ENCODE data around the gene GPC5.
"Not testable (repeated sequence)": the region's sequence is repeated elsewhere in the genome, so short reads cannot be mapped to it uniquely, and the experiment has no call there.

The GPC5 gene

DNA sequence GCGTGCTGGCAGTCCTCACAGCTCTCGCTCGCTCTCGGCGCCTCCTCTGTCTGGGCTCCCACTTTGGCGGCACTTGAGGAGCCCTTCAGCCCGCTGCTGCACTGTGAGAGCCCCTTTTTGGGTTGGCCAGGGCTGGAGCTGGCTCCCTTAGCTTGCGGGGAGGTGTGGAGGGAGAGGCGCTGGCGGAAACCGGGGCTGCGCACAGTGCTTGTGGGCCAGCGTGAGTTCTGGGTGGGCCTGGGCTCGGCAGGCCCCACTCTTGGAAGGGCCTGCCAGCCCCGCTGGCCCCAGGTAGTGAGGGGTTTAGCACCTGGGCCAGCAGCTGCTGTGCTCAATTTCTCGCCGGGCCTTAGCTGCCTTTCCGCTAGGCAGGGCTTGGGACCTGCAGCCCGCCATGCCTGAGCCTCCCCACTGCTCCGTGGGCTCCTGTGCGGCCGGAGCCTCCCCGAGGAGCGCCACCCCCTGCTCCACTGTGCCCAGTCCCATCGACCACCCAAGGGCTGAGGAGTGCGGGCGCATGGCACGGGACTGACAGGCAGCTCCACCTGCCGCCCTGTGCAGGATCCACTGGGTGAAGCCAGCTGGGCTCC, 892.4 kb downstream of the GPC5 start:
- not testable (repeated sequence) for H3K27me3 ChIP-seq (replicated peaks; ENCODE audit: control insufficient read depth, insufficient read depth, low read length); H3K9me3 ChIP-seq (ENCODE audit: control insufficient read depth, low read length); H3K4me3 ChIP-seq (ENCODE audit: low read length); DNase-seq (ENCODE audit: low read depth); H3K4me1 ChIP-seq (ENCODE audit: control insufficient read depth, insufficient read depth, low read length); H3K9ac ChIP-seq (ENCODE audit: low read length); H3K36me3 ChIP-seq (ENCODE audit: control insufficient read depth, insufficient read depth, low read length, severe bottlenecking)

DNA sequence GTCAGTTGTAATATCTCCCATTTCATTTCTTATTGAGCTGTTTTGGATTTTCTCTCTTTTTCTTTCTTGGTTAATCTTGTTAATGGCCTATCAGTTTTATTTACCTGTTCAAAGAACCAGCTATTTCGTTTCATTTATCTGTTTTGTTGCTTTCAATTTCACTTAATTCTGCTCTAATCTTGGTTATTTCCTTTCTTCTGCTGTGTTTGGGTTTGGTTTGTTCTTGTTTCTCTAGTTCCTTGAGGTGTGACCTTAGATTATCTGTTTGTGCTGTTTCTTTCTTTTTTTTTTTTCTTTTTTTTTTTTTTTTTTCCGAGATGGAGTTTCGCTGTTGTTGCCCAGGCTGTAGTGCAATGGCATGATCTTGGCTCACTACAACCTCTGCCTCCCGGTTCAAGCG, 896.1 kb downstream of the GPC5 start:
- H3K9ac ChIP-seq (ENCODE audit: low read length); H3K27me3 ChIP-seq (replicated peaks; ENCODE audit: control insufficient read depth, insufficient read depth, low read length); DNase-seq (ENCODE audit: low read depth); H3K9me3 ChIP-seq (ENCODE audit: control insufficient read depth, low read length); H3K36me3 ChIP-seq (ENCODE audit: control insufficient read depth, insufficient read depth, low read length, severe bottlenecking); H3K4me3 ChIP-seq (ENCODE audit: low read length); H3K4me1 ChIP-seq (ENCODE audit: control insufficient read depth, insufficient read depth, low read length): not testable (repeated sequence)

GRCh38 chr13:92296154-92296671, 897.8 kb downstream of the GPC5 start:
- H3K4me3 ChIP-seq (ENCODE audit: low read length); H3K36me3 ChIP-seq (ENCODE audit: control insufficient read depth, insufficient read depth, low read length, severe bottlenecking); H3K9me3 ChIP-seq (ENCODE audit: control insufficient read depth, low read length); H3K9ac ChIP-seq (ENCODE audit: low read length); DNase-seq (ENCODE audit: low read depth); H3K4me1 ChIP-seq (ENCODE audit: control insufficient read depth, insufficient read depth, low read length); H3K27me3 ChIP-seq (replicated peaks; ENCODE audit: control insufficient read depth, insufficient read depth, low read length): not testable (repeated sequence)

- Histone ChIP-seq H3K36me3 (ENCODE audit: control insufficient read depth, insufficient read depth, low read length, severe bottlenecking) (no peaks in the 10 kb centered on the region), H3K9ac (ENCODE audit: low read length) (no peak overlapping the region), H3K4me3 (ENCODE audit: low read length) (no peak overlapping the region), H3K27me3 (replicated peaks; ENCODE audit: control insufficient read depth, insufficient read depth, low read length) (no peaks in the 10 kb centered on the region), H3K9me3 (ENCODE audit: control insufficient read depth, low read length) (no peaks in the 10 kb centered on the region), H3K4me1 (ENCODE audit: control insufficient read depth, insufficient read depth, low read length) (peaks cover 3% of the 10 kb centered on the region)
- DNase-seq (ENCODE audit: low read depth), result no peak
Measured at GRCh38 chr13:92297971-92298942, 899.8 kb downstream of the GPC5 start.

DNA sequence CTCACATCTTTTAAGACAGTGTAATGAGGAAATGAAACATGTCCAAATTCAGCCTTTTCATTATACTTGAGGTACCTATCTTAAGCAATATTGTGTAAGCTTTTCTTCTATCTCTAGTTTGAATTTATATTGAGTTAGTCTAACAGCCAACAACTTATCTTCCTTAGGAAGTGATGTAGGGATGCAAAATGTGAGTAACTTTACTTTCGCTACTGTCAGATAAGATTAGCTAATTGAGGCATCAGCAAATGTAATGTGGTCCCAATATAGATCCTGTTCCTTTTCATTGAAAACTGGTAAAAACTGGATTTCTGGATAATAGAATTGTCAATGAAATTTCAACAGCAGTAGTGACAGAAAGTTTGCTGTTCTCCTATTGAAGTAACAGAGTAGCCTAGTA, 902.2 kb downstream of the GPC5 start:
- Histone ChIP-seq H3K36me3 (ENCODE audit: control insufficient read depth, insufficient read depth, low read length, severe bottlenecking) (no peaks in the 10 kb centered on the region), H3K4me3 (ENCODE audit: low read length) (no peak overlapping the region), H3K9me3 (ENCODE audit: control insufficient read depth, low read length) (no peaks in the 10 kb centered on the region), H3K4me1 (ENCODE audit: control insufficient read depth, insufficient read depth, low read length) (peaks cover 4% of the 10 kb centered on the region), H3K9ac (ENCODE audit: low read length) (no peak overlapping the region), H3K27me3 (replicated peaks; ENCODE audit: control insufficient read depth, insufficient read depth, low read length) (no peaks in the 10 kb centered on the region)
- no peak for DNase-seq (ENCODE audit: low read depth)

DNA sequence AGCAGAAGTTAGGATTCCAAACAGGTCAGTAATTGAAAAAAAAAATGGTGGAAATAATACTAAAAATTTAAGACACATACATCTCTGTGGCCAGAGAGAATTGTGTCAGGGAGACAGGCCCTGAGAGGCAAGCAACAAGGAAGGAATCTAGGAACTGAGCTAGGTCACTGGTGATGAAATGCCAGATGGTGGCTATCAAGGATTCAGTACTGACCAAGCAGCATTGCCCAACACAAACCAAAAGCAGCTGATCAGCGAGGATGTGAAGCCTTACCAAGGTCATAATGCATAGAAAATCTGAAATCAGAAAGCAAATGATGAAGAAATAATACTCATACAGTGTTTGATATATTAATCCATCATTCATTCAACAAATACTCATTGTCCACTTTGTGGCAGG, 905.0 kb downstream of the GPC5 start:
- no peak overlapping the region for H3K9ac ChIP-seq (ENCODE audit: low read length)
- no peaks in the 10 kb centered on the region for H3K36me3 ChIP-seq (ENCODE audit: control insufficient read depth, insufficient read depth, low read length, severe bottlenecking)
- H3K4me1 ChIP-seq (ENCODE audit: control insufficient read depth, insufficient read depth, low read length), result peaks cover 4% of the 10 kb centered on the region
- no peaks in the 10 kb centered on the region for H3K9me3 ChIP-seq (ENCODE audit: control insufficient read depth, low read length)
- H3K4me3 ChIP-seq (ENCODE audit: low read length), result no peak overlapping the region
- no peaks in the 10 kb centered on the region for H3K27me3 ChIP-seq (replicated peaks; ENCODE audit: control insufficient read depth, insufficient read depth, low read length)
- no peak for DNase-seq (ENCODE audit: low read depth)

DNA sequence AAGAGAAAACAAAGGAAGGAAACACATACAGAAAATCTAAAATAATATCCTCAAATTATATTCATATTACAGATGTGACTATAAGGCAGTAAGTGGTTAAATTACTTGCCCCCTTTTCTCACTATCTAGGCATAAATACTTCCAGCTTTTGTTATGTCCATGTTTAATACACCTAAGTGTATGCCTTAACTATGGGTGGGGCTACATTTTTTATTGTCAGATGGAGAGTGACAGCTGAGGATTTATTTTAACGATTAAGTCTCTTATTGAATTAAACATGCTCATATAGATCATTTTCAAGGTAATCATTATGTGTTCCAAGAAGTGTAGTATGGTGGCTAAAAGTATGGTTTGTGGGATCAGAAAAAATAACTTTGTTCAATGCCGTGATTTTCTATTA, 909.3 kb downstream of the GPC5 start:
- no peak for DNase-seq (ENCODE audit: low read depth)
- no peaks in the 10 kb centered on the region for H3K36me3 ChIP-seq (ENCODE audit: control insufficient read depth, insufficient read depth, low read length, severe bottlenecking)

DNA sequence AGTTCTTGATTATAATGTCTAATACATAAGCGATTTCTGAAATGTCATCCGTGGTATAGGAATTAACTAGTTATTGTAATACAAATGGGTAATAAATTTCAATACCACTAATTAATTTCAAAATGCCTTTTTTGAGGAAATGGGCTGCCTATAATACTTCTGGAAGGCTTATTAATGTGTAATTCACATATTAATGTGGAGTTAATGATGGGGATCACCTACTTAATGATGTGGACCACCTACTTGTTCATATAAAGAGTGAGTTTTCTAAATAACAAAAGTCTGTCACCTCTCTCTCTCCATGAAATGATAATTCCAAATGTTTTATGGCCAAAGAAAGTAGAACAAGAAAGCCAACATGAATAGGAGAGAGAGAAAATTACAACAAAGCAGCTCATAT, 914.4 kb downstream of the GPC5 start:
- no peak for DNase-seq (ENCODE audit: low read depth)
- no peak overlapping the region for H3K4me3 ChIP-seq (ENCODE audit: low read length)
- no peak overlapping the region for H3K9ac ChIP-seq (ENCODE audit: low read length)
- no peaks in the 10 kb centered on the region for H3K9me3 ChIP-seq (ENCODE audit: control insufficient read depth, low read length)
- no peaks in the 10 kb centered on the region for H3K27me3 ChIP-seq (replicated peaks; ENCODE audit: control insufficient read depth, insufficient read depth, low read length)
- no peaks in the 10 kb centered on the region for H3K36me3 ChIP-seq (ENCODE audit: control insufficient read depth, insufficient read depth, low read length, severe bottlenecking)
- H3K4me1 ChIP-seq (ENCODE audit: control insufficient read depth, insufficient read depth, low read length), result no peaks in the 10 kb centered on the region

More for the DNA sequence above, 909.3 kb downstream of the GPC5 start:
- H3K9me3 ChIP-seq (ENCODE audit: control insufficient read depth, low read length), result no peaks in the 10 kb centered on the region
- no peaks in the 10 kb centered on the region for H3K27me3 ChIP-seq (replicated peaks; ENCODE audit: control insufficient read depth, insufficient read depth, low read length)
- peaks cover 4% of the 10 kb centered on the region for H3K4me1 ChIP-seq (ENCODE audit: control insufficient read depth, insufficient read depth, low read length)
- no peak overlapping the region for H3K4me3 ChIP-seq (ENCODE audit: low read length)
- H3K9ac ChIP-seq (ENCODE audit: low read length), result no peak overlapping the region

GRCh38 chr13:92313382-92313781, 915.0 kb downstream of the GPC5 start:
- no peak overlapping the region for H3K4me3 ChIP-seq (ENCODE audit: low read length)
- H3K36me3 ChIP-seq (ENCODE audit: control insufficient read depth, insufficient read depth, low read length, severe bottlenecking), result no peaks in the 10 kb centered on the region
- no peak overlapping the region for H3K9ac ChIP-seq (ENCODE audit: low read length)
- no peaks in the 10 kb centered on the region for H3K27me3 ChIP-seq (replicated peaks; ENCODE audit: control insufficient read depth, insufficient read depth, low read length)
- DNase-seq (ENCODE audit: low read depth), result no peak
- H3K4me1 ChIP-seq (ENCODE audit: control insufficient read depth, insufficient read depth, low read length), result no peaks in the 10 kb centered on the region
- no peaks in the 10 kb centered on the region for H3K9me3 ChIP-seq (ENCODE audit: control insufficient read depth, low read length)

GRCh38 chr13:92315265-92315664, 916.8 kb downstream of the GPC5 start:
- Histone ChIP-seq H3K27me3 (replicated peaks; ENCODE audit: control insufficient read depth, insufficient read depth, low read length) (no peaks in the 10 kb centered on the region), H3K4me3 (ENCODE audit: low read length) (no peak overlapping the region), H3K9me3 (ENCODE audit: control insufficient read depth, low read length) (no peaks in the 10 kb centered on the region), H3K9ac (ENCODE audit: low read length) (no peak overlapping the region), H3K36me3 (ENCODE audit: control insufficient read depth, insufficient read depth, low read length, severe bottlenecking) (no peaks in the 10 kb centered on the region), H3K4me1 (ENCODE audit: control insufficient read depth, insufficient read depth, low read length) (no peaks in the 10 kb centered on the region)
- no peak for DNase-seq (ENCODE audit: low read depth)

DNA sequence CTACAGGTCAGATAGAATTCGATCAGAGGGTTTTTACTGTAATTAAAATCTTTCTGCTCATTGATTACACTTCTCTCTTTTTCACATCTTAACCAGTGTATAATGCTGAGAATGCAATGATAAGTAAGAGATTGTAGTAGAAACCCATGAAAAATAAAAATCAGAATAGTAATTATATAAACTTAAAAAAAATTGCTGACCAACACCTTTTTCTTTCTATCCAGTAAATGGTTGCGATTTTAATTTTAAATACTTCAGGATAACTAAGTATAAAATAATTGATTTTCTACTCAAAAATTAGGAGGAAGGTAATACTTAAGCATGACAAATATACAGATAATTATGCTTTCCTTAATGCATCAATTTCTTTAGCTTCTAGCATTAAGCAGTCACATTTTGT, 917.6 kb downstream of the GPC5 start:
- Histone ChIP-seq H3K9me3 (ENCODE audit: control insufficient read depth, low read length) (no peaks in the 10 kb centered on the region), H3K36me3 (ENCODE audit: control insufficient read depth, insufficient read depth, low read length, severe bottlenecking) (no peaks in the 10 kb centered on the region), H3K4me3 (ENCODE audit: low read length) (no peak overlapping the region), H3K27me3 (replicated peaks; ENCODE audit: control insufficient read depth, insufficient read depth, low read length) (no peaks in the 10 kb centered on the region), H3K4me1 (ENCODE audit: control insufficient read depth, insufficient read depth, low read length) (no peaks in the 10 kb centered on the region), H3K9ac (ENCODE audit: low read length) (no peak overlapping the region)
- DNase-seq (ENCODE audit: low read depth), result no peak

Measured in adipocyte (in vitro differentiated cells).